ENCODE results near the gene POLA2.

DNA sequence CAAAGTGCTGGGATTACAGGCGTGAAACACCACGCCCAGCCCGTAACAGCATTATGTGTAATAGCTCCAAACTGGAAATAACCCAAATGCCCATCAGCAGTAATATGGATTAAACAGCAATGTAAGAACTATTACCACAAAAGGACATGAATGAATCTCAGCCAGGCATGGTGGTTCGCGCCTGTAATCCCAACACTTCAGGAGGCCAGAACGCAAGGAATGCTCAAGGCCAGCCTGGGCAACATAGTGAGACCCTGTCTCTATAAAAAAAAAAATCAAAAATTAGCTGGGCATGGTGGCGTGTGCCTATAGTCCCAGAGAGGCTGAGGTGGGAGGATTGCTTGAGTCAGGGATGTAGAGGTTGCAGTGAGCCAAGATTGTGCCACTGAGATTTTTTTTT, 68.8 kb downstream of the POLA2 start:
- TF ChIP-seq, protein P1, sequence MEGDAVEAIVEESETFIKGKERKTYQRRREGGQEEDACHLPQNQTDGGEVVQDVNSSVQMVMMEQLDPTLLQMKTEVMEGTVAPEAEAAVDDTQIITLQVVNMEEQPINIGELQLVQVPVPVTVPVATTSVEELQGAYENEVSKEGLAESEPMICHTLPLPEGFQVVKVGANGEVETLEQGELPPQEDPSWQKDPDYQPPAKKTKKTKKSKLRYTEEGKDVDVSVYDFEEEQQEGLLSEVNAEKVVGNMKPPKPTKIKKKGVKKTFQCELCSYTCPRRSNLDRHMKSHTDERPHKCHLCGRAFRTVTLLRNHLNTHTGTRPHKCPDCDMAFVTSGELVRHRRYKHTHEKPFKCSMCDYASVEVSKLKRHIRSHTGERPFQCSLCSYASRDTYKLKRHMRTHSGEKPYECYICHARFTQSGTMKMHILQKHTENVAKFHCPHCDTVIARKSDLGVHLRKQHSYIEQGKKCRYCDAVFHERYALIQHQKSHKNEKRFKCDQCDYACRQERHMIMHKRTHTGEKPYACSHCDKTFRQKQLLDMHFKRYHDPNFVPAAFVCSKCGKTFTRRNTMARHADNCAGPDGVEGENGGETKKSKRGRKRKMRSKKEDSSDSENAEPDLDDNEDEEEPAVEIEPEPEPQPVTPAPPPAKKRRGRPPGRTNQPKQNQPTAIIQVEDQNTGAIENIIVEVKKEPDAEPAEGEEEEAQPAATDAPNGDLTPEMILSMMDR (IDR thresholded peaks at IDR 0.05; ENCODE audit: insufficient read depth, low read depth, low read length): no peak
- TF ChIP-seq EZH2 (IDR thresholded peaks at IDR 0.05; ENCODE audit: insufficient read depth, low read length): no peak

Data from astrocyte (in vitro differentiated cells and primary cell).